Ovary (tissue), 3 donors: ENCODE measurements around the gene LMBR1.

Experiments used
- CTCF ChIP-seq, 3 donors: fragments of 450-650 bp in 2 of 3; fragments of 200-600 bp in 1 of 3; IDR thresholded peaks; one replicate each; pipeline versions ENCODE4 v1.5.1 to v1.8.0; 2016 to 2022; ENCODE audit warnings: antibody characterized with exemption in 3 of 3, mild to moderate bottlenecking in 1 of 3
- EP300 ChIP-seq: sonication (generic); formaldehyde crosslinking; IDR thresholded peaks from one replicate; pipeline ENCODE4 v1.6.1; 2017; ENCODE audit warnings: antibody characterized with exemption
- POLR2A ChIP-seq: fragments of 450-650 bp; IDR thresholded peaks from one replicate; pipeline ENCODE4 v1.6.1; 2017; ENCODE audit warnings: antibody characterized with exemption, mild to moderate bottlenecking, moderate library complexity
- donor health status: DM: no; HTN: no; CAD: no.

GRCh38 chr7:156816943-156817572 lies 75.9 kb downstream of the LMBR1 start:
- TF ChIP-seq EP300 (no peak), CTCF (IDR thresholded peaks at IDR 0.05) (no peak), POLR2A (no peak)
